ENCODE data around the gene KSR2.
"Not testable (repeated sequence)": the region's sequence is repeated elsewhere in the genome, so short reads cannot be mapped to it uniquely, and the experiment has no call there.

The KSR2 gene

DNA sequence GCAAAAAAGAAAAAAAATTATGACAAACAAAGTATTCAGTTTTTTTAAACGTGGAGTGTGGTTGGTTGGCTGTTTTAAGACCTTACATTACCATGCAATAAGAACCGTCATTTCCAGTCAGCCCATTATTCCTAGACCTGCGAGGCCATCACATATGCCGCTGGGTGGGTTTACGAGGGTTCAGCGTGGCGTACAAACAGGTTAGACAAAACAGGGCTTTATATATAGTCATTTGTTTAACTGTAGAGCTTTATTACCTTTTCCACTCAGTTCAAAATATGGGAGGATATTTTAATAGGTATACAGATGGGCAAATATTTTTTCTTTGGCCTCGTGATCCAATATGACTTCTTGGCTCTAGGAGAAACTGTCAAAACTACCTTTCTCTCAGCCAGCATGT is 67.2 kb downstream of the KSR2 start:
- H3K27ac ChIP-seq: no peak overlapping the region
- TF ChIP-seq, protein P1, sequence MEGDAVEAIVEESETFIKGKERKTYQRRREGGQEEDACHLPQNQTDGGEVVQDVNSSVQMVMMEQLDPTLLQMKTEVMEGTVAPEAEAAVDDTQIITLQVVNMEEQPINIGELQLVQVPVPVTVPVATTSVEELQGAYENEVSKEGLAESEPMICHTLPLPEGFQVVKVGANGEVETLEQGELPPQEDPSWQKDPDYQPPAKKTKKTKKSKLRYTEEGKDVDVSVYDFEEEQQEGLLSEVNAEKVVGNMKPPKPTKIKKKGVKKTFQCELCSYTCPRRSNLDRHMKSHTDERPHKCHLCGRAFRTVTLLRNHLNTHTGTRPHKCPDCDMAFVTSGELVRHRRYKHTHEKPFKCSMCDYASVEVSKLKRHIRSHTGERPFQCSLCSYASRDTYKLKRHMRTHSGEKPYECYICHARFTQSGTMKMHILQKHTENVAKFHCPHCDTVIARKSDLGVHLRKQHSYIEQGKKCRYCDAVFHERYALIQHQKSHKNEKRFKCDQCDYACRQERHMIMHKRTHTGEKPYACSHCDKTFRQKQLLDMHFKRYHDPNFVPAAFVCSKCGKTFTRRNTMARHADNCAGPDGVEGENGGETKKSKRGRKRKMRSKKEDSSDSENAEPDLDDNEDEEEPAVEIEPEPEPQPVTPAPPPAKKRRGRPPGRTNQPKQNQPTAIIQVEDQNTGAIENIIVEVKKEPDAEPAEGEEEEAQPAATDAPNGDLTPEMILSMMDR (conservative IDR thresholded peaks at IDR 0.05): no peak

DNA sequence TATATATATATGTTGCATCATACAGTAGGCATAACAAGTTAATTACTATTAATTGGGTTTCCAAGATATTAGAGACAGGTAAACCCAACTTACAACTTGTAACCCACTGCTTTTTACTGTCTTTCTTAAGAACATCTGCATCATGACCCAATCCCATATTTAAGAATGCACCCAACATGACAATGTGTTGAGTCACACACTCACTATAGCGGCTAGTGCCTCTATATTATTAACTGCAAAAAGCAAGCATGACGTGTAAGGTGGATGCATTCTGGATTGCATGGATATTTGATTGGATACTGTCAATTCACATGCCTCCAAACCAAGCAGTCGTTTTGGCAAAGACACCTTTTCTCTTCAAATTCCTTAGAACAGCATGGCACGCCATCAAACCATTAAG is 68.2 kb downstream of the KSR2 start:
- TF ChIP-seq, protein P1 (conservative IDR thresholded peaks at IDR 0.05): no peak
- H3K27ac ChIP-seq: no peak overlapping the region

DNA sequence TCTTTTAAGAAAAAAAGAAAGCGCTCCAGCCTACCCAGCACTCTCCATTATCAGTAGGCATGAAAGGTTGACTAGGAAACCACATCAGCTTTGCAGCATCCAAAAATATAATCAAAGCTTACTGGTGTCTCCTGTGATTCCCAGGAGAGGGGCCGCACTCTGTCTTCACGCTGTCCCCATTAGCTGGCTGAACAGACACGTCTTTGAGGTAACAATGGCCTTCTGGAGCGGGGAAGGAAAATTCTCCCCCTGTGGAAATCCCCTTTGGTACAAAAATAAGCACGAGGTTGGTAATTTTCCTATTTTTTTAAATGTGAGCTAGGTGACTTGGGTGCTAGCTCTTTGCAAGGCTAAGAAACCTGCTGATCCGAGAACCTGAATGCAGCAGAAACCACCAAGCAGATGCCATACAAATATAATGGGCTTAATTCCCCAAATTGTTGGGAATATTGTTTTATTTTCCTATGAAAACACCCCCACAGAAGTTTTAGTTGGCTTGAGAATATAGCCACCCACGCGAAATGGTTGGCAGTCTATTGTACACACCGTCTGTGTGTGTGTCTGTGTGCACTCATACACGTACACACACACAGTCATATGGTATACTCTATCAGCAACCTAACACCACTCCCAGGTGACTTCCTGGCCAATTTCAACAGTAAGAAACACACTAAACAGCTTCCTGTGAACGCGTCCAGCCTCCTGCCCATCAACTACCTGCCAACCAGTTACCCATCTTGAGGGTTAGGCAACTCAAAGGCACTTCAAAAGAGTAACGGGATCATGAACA is 71.2 kb downstream of the KSR2 start:
- no peak overlapping the region for H3K27ac ChIP-seq
- TF ChIP-seq, protein P1 (conservative IDR thresholded peaks at IDR 0.05): no peak

GRCh38 chr12:117896009-117896408 is 72.8 kb downstream of the KSR2 start:
- TF ChIP-seq, protein P1 (conservative IDR thresholded peaks at IDR 0.05): no peak
- H3K27ac ChIP-seq: no peak overlapping the region

DNA sequence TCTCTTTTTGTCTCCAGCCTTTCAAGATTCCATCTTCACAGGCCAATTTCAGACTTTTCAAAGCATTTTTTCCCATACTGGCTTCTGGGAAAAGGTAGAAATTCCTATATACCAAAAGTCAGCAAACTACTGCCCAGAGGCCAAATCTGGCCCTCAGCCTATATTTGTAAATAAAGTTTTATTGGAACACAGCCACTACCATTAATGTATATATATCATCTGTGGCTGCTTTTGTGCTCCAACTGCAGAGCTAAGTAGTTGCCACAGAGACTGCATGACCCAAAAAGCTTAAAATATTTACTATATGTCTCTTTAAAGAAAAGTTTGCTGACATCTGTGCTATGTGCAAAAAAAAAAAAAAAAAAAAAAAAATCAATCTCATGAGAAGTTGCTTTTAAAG is 76.3 kb downstream of the KSR2 start:
- TF ChIP-seq, protein P1 (conservative IDR thresholded peaks at IDR 0.05): no peak
- H3K27ac ChIP-seq: no peak overlapping the region

DNA sequence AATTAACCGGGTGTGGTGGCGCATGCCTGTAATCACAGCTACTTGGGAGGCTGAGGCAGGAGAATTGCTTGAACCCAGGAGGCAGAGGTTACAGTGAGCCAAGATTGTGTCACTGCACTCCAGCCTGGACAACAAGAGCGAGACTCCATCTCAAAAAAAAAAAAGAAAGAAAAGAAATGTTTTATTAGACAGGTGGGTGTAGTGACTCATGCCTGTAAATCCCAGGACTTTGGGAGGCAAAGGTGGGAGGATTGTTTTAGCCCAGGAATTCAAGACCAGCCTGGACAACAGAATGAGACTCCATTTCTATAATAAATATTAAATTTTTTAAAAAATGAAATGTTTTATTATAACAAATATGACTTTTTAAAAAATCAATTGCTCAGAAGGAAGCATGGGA is 77.5 kb downstream of the KSR2 start:
- not testable (repeated sequence) for H3K27ac ChIP-seq

GRCh38 chr12:117890644-117891043 is 78.1 kb downstream of the KSR2 start:
- H3K27ac ChIP-seq: no peak overlapping the region
- TF ChIP-seq, protein P1 (conservative IDR thresholded peaks at IDR 0.05): no peak

DNA sequence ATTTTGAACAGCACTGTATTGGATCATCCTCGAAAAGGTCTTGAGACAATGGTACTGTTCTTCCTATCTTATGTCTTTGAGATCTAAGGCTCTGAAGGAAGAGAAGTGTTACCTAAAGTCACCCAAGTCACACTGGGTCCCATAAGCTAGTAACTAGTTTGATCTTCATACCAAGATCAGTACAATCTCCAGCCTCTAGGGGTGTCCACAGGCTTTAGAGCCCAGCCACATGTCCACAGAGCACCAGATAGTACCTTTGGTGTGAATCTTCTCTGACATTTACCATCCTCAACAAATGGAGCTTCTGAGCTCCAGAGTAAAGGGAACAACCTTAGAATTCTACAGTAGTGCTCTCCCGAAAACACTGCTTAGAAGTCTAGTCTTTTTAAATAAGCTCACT is 78.7 kb downstream of the KSR2 start:
- H3K27ac ChIP-seq: no peak overlapping the region
- TF ChIP-seq, protein P1 (conservative IDR thresholded peaks at IDR 0.05): no peak

All from VCaP (cell line).